Skin of body (tissue), 2 donors: ENCODE data around the gene ZDHHC24. TPM values are rescaled to one million over a fixed set of nuclear protein-coding genes. Genes with fewer than 3 reads are reported as not detected.

Source experiments
- DNase-seq: peaks from one replicate; lab custom pipeline; 2025; lab: John Stamatoyannopoulos, UW
- total RNA-seq: library from RNA; depleted of rRNA; stranded (reverse); fragments of >200 nt; gene quantifications from one replicate; pipeline ENCODE4 v1.2.3, GENCODE V29; 2014

Gene ZDHHC24
- total RNA-seq, 1 donor from 2014 or later, result 4.3 TPM

DNA sequence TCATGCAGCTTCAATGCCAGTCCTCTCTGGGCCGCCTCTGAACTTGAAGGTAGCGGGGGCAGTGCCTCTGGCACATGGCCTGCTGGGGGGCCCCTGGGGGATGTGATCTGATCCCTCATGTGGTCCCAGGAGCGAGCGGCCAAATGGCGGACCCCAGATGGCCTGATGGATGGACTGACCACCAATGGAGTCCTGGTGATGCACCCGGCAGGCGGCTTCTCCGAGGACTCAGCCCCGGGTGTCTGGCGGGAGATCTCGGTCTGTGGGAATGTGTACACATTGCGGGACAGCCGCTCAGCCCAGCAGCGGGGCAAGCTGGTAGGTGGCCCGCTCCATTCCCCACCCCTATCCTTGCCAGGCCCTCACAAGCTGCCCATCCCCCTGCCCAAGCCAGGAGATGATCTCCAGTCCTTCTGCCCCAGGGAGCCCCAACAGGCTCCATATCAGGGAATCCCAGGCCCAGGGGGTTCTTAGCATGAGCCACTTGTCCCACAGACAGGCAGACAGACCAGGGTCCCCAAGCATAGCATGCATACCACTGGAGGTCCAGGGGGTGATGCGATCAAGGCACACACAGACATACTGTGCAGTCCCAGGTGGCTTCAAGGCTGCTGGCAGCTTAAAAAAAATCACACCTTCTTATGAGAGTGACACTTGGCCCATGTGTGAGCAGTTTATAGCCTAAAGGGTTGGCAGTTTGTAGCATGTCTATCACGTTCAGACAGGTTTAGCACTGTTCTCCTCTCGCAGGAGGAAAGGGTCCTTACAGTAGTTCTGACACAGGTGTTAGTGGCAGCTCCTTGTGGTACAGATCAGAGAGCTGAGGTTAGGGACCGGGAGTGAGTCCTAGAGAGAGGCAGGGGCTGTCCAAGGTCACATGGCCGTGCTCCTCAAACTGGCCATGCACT, 72.0 kb downstream of the ZDHHC24 start:
- peak; percentile 9 for DNase-seq

DNA sequence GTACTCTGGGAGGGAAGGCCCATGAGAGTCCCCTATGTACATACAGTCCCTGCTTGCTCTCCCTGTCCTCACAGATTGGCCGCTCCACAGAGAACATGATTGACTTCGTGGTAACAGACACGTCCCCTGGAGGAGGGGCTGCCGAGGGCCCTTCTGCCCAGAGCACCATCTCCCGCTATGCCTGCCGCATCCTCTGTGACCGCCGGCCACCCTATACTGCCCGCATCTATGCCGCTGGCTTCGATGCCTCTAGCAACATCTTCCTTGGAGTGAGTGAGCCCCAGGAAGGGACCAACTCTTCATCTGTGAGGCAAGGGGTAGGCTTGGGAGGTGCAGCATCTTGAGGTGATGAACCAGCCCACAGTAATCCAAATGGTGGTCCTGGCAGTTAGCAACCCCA, 72.7 kb downstream of the ZDHHC24 start:
- DNase-seq, result no peak

DNA sequence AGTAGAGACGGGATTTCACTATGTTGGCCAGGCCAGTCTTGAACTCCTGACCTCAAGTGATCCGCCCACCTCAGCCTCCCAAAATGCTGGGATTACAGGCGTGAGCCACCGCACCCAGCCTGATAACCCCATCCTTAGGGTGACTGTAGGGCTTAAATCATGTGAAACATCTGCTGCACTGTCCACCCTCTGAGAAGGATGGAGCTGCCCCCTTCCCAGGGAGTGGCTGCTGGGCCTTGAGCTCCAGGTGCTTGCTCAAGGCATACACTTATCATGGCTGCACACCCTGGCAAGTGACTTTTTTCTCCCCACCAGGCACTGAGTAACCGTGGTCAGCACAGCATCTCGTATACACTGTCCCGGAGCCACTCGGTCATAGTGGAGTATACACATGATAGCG, 73.8 kb downstream of the ZDHHC24 start:
- DNase-seq, result no peak

DNA sequence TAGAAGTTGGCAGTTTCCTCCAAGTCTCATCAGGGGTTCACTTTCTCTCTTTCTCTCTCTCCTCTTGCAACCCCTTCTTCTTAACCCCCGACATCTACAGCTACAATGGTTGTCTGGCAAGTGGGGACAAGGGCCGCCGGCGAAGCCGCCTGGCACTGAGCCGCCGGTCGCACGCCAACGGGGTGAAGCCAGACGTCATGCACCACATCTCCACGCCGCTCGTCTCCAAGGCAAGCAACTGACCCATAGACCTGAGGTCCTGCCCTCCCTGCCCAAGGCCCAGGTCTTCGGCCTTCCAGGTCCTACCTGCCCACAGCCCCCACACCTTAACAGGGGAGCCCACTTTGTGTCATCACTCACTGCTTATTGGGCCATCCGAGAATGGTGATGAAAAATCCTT, 74.7 kb downstream of the ZDHHC24 start:
- DNase-seq, result no peak

Other genes with a start within 250 kb of the ZDHHC24 start
- 31.2 TPM for gene CD248, start 229.0 kb downstream of the ZDHHC24 start, total RNA-seq
- gene RIN1, start 209.6 kb downstream of the ZDHHC24 start, total RNA-seq, result 3.6 TPM
- 14.6 TPM for gene BRMS1, start 200.9 kb downstream of the ZDHHC24 start, total RNA-seq
- 16.0 TPM for gene B4GAT1, start 198.4 kb downstream of the ZDHHC24 start, total RNA-seq
- gene SLC29A2, start 174.3 kb downstream of the ZDHHC24 start, total RNA-seq, result 0.89 TPM
- 2.7 TPM for gene NPAS4, start 125.0 kb downstream of the ZDHHC24 start, total RNA-seq
- 18.8 TPM for gene MRPL11, start 107.2 kb downstream of the ZDHHC24 start, total RNA-seq
- gene PELI3, start 79.1 kb downstream of the ZDHHC24 start, total RNA-seq, result 5.0 TPM
- 16.0 TPM for gene DPP3, start 65.6 kb downstream of the ZDHHC24 start, total RNA-seq
- 25.0 TPM for gene BBS1, start 35.4 kb downstream of the ZDHHC24 start, total RNA-seq
- 13.5 TPM for gene ACTN3, start 855 bp upstream of the ZDHHC24 start, total RNA-seq
- 20.0 TPM for gene CTSF, start 22.6 kb upstream of the ZDHHC24 start, total RNA-seq
- gene CCDC87, start 47.0 kb upstream of the ZDHHC24 start, total RNA-seq, result 0.10 TPM
- 21.0 TPM for gene CCS, start 47.1 kb upstream of the ZDHHC24 start, total RNA-seq
- 33.3 TPM for gene RBM14, start 70.6 kb upstream of the ZDHHC24 start, total RNA-seq
- gene RBM4, start 92.7 kb upstream of the ZDHHC24 start, total RNA-seq, result 82.4 TPM
- 21.5 TPM for gene RBM4B, start 131.8 kb upstream of the ZDHHC24 start, total RNA-seq
- 73.2 TPM for gene SPTBN2, start 183.2 kb upstream of the ZDHHC24 start, total RNA-seq